Measurements from ENCODE around the gene SRSF9.

GRCh38 chr12:120437735-120438494 is 31.6 kb downstream of the SRSF9 start, which contains the start of gene COX6A1:
- no peak for TF ChIP-seq ZNF274 (IDR thresholded peaks at IDR 0.05; ENCODE audit: low read depth, low read length)
- TF ChIP-seq CTCF (IDR thresholded peaks at IDR 0.05 in 2 of 3, conservative IDR thresholded peaks at IDR 0.05 in 1 of 3; ENCODE audit: borderline replicate concordance in 1 of 3, insufficient read depth in 1 of 3, low read depth in 2 of 3, low read length in 2 of 3): 0 out of 6 replicates have a peak, but pooled peaks of 1 of the 3 experiments have one; percentile 9
- TF ChIP-seq POLR2AphosphoS5 (IDR thresholded peaks at IDR 0.05; ENCODE audit: low read depth, low read length): peak; percentile 92
- TF ChIP-seq YY1 (IDR thresholded peaks at IDR 0.05; ENCODE audit: extremely low read depth, insufficient replicate concordance, low read depth, low read length): peak; percentile 96
- TF ChIP-seq MAX (IDR thresholded peaks at IDR 0.05): peak; percentile 30; the same call in 1 of the 2 replicates
- peak; percentile 51; the same call in 1 of the 2 replicates for TF ChIP-seq SIN3A (IDR thresholded peaks at IDR 0.05; ENCODE audit: low read depth)
- peak; percentile 92 for TF ChIP-seq POLR2A (IDR thresholded peaks at IDR 0.05; ENCODE audit: borderline replicate concordance, extremely low read depth, insufficient read depth, insufficient read length)
- no peak for TF ChIP-seq REST (IDR thresholded peaks at IDR 0.05; ENCODE audit: low read depth)
- TF ChIP-seq EGR1 (IDR thresholded peaks at IDR 0.05; ENCODE audit: low read depth): no peak; the same call in 1 of the 2 replicates
